Naive thymus-derived CD4-positive, alpha-beta T cell (primary cell): Measurements from ENCODE around the gene LDLRAD4. TPM values are rescaled to one million over a fixed set of nuclear protein-coding genes. Genes with fewer than 3 reads are reported as not detected.
A peak's percentile ranks its signal among the peaks of the same experiment; 100 is the strongest.

ENCODE experiments used
- ATAC-seq: fragments of 150-1000 bp; cut with Tn5 transposase; 2 replicates; pipeline ENCODE4 v1.10.0; 2021; ENCODE audit warnings: mild to moderate bottlenecking, moderate library complexity
- CTCF ChIA-PET: fragments of 350-600 bp; sonication (Branson Sonifier 250); formaldehyde crosslinking; loops from one replicate; lab custom pipeline; 2021; ENCODE audit warnings: antibody characterized with exemption; lab: Charles Lee
- POLR2A ChIA-PET: fragments of 350-600 bp; sonication (Branson Sonifier 250); formaldehyde crosslinking; loops from one replicate; lab custom pipeline; 2021; ENCODE audit warnings: antibody characterized with exemption, inconsistent platforms; lab: Charles Lee
- DNase-seq, 9 donors: peaks; one replicate each; pipeline versions ENCODE4 v3.0.0 to v3.0.0-alpha.2; 2020 to 2022; ENCODE audit warnings: mixed read lengths in 1 of 9
- H3K27ac ChIP-seq: one replicate; pipeline ENCODE4 v1.7.0; 2013; ENCODE audit warnings: mild to moderate bottlenecking, low read depth, low read length, moderate library complexity
- H3K27me3 ChIP-seq, 2 donors: one replicate each; pipeline ENCODE4 v1.7.0; 2013; ENCODE audit warnings: low read length in 2 of 2, mild to moderate bottlenecking in 2 of 2, moderate library complexity in 2 of 2; ENCODE audit not compliant: control insufficient read depth in 2 of 2, insufficient read depth in 2 of 2
- H3K36me3 ChIP-seq, 3 experiments: 1 replicate in 2 of 3; 2 replicates in 1 of 3; pipeline ENCODE4 v1.7.0; 2013; ENCODE audit warnings: low read length in 3 of 3, mild to moderate bottlenecking in 3 of 3, moderate library complexity in 1 of 3; ENCODE audit not compliant: insufficient read depth in 3 of 3, control insufficient read depth in 2 of 3
- H3K4me1 ChIP-seq, 2 donors: one replicate each; pipeline ENCODE4 v1.7.0; 2013; ENCODE audit warnings: low read length in 2 of 2, mild to moderate bottlenecking in 2 of 2, moderate library complexity in 1 of 2; ENCODE audit not compliant: control insufficient read depth in 2 of 2, insufficient read depth in 2 of 2
- H3K4me3 ChIP-seq: 2 replicates; pipeline ENCODE4 v1.7.0; 2013; ENCODE audit warnings: mild to moderate bottlenecking, low read length
- H3K9me3 ChIP-seq, 3 experiments: 1 replicate in 2 of 3; 2 replicates in 1 of 3; pipeline ENCODE4 v1.7.0; 2013; ENCODE audit warnings: low read length in 3 of 3; ENCODE audit not compliant: control insufficient read depth in 2 of 3
- H3K27ac Mint-ChIP-seq, 9 donors: one replicate each; pipeline ENCODE4 v1.8.0; 2020 to 2022; ENCODE audit warnings: mixed read lengths in 9 of 9, mild to moderate bottlenecking in 8 of 9, moderate library complexity in 5 of 9, inconsistent platforms in 2 of 9
- H3K27me3 Mint-ChIP-seq, 5 donors: one replicate each; pipeline ENCODE4 v1.8.0; 2021 to 2022; ENCODE audit warnings: mixed read lengths in 5 of 5, mild to moderate bottlenecking in 1 of 5
- H3K36me3 Mint-ChIP-seq, 5 donors: one replicate each; pipeline ENCODE4 v1.8.0; 2020 to 2022; ENCODE audit warnings: mixed read lengths in 5 of 5, mild to moderate bottlenecking in 3 of 5, inconsistent platforms in 1 of 5
- H3K4me1 Mint-ChIP-seq, 7 donors: one replicate each; pipeline ENCODE4 v1.8.0; 2020 to 2022; ENCODE audit warnings: mixed read lengths in 7 of 7, mild to moderate bottlenecking in 3 of 7, inconsistent platforms in 1 of 7
- H3K4me3 Mint-ChIP-seq, 10 donors: one replicate each; pipeline ENCODE4 v1.8.0; 2020 to 2022; ENCODE audit warnings: mild to moderate bottlenecking in 10 of 10, mixed read lengths in 10 of 10, moderate library complexity in 6 of 10, inconsistent platforms in 2 of 10
- H3K9me3 Mint-ChIP-seq, 11 donors: one replicate each; pipeline ENCODE4 v1.8.0; 2020 to 2022; ENCODE audit warnings: mixed read lengths in 11 of 11, mild to moderate bottlenecking in 4 of 11, inconsistent platforms in 1 of 11, moderate library complexity in 1 of 11
- intact Hi-C, 2 donors: fragments of 100-400 bp; cut with micrococcal nuclease; formaldehyde crosslinking; loops; one replicate each; pipeline ENCODE4 v1.15.1; 2023
- polyA plus RNA-seq, 2 donors: library from polyadenylated mRNA; unstranded; fragments of 300-500 nt; fragmentation: Illumina TruSeq; gene quantifications; one replicate each; pipeline ENCODE4 v1.2.3, GENCODE V29; 2021
- total RNA-seq, 6 experiments: library from RNA in 5 of 6; stranded (reverse) in 5 of 6; gene quantifications; 1 replicate in 5 of 6; 2 replicates in 1 of 6; pipeline ENCODE4 v1.2.3 and lab custom pipeline; 2021 to 2026

LDLRAD4 gene
- total and polyA plus RNA-seq, 7 experiments from 2014 or later, result 13.0 to 84.3 (median 53.7) TPM

DNA sequence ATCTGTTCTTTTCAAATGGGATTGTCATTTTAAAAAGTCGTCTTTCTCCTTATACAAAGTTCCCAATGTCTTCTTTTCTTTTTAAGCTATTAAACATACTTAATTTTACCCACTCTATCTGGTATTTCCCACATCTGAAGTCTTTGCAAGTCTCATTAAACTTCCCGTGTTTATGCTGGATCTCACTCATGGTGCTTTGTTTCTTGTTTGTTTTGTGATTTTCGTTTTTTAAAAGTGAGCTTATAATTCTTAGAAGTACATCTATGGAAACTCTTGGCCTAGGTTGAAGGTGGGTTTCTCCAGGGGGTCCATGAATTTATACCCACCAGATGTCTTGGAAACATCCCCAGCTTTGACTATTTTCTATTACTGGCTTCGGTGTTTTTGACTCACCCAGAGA lies 299.8 kb downstream of the LDLRAD4 start:
- ATAC-seq, result no peak
- Mint-ChIP-seq H3K4me3 (no peak overlapping the region), H3K27ac (no peak overlapping the region)

DNA sequence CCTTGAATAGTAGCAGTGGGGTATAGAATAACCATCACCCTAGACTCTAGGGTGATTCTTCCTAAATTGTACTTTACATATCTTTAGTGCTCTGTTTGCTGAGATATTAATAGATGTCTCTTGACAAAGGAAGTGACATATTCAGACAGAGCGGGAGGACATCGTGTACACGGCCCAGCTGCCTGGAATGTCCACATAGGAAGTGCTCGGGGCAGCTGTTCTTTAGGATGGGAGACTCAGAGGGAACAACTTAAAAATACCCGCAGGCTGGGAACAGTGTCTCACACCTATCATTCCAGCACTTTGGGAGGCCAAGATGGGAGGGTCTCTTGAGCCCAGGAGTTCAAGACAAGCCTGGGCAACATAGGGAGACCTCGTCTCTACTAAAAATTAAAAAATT lies 301.7 kb downstream of the LDLRAD4 start:
- Histone ChIP-seq H3K36me3 (peaks cover 0 to 12% (median 0%) of the 10 kb centered on the region in 3 experiments), H3K27ac (no peak overlapping the region), H3K4me3 (no peak overlapping the region), H3K27me3 (no peaks in the 10 kb centered on the region), H3K9me3 (no peaks in the 10 kb centered on the region), H3K4me1 (no peaks in the 10 kb centered on the region)
- Mint-ChIP-seq H3K27ac (peak overlapping the region in 6 of 9 donors; percentile 15 to 89 (median 48)), H3K36me3 (peaks cover 11 to 29% (median 26%) of the 10 kb centered on the region in 5 donors), H3K4me1 (peaks cover 4 to 53% (median 34%) of the 10 kb centered on the region in 7 donors), H3K9me3 (peaks cover 0 to 8% (median 3%) of the 10 kb centered on the region in 11 donors), H3K27me3 (no peaks in the 10 kb centered on the region), H3K4me3 (no peak overlapping the region)
- DNase-seq, result no peak
- ChIA-PET CTCF (no interaction called here), POLR2A (no interaction called here)
- intact Hi-C loops, result loop anchor here in 1 of 2 donors (2.0 kb wide), 1 partner anchor 18 kb away; no protein-coding TSS in a partner anchor
- ATAC-seq, result no peak

More for the DNA sequence above, 299.8 kb downstream of the LDLRAD4 start:
- ChIA-PET POLR2A (no interaction called here), CTCF (interaction anchor here (1.1 kb wide), 1 partner anchor 239 kb away, joined by 3 read pairs; no protein-coding TSS in a partner anchor)
- Histone ChIP-seq H3K4me3 (no peak overlapping the region), H3K9me3 (no peaks in the 10 kb centered on the region), H3K27ac (no peak overlapping the region), H3K27me3 (no peaks in the 10 kb centered on the region), H3K36me3 (peaks cover 0 to 12% (median 0%) of the 10 kb centered on the region in 3 experiments), H3K4me1 (no peaks in the 10 kb centered on the region)
- Mint-ChIP-seq H3K27me3 (no peaks in the 10 kb centered on the region), H3K4me1 (peaks cover 0 to 50% (median 20%) of the 10 kb centered on the region in 7 donors), H3K9me3 (peaks cover 0 to 8% (median 3%) of the 10 kb centered on the region in 11 donors), H3K36me3 (peaks cover 11 to 39% (median 29%) of the 10 kb centered on the region in 5 donors)
- intact Hi-C loops, result no loop called here
- no peak for DNase-seq

DNA sequence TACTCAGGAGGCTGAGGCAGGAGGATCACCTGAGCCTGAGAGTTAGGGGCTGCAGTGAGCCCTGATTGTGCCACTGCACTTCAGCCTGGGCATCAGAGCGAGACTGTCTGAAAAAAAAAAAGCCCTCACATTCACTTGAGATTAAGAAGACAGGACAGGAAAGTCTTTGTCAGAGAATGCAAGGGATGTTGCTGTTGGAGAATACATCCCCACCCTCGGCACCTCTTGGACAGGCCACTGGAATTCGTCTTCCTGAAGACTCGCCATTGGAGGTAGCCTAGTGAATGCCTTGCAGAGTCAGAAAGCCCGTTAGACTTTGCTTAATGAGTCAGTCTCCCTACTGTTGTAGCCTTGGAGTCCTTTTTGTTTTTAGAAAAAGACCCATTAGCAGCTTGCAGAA lies 302.2 kb downstream of the LDLRAD4 start:
- Mint-ChIP-seq H3K4me3 (no peak overlapping the region), H3K27me3 (no peaks in the 10 kb centered on the region), H3K9me3 (peaks cover 0 to 8% (median 3%) of the 10 kb centered on the region in 11 donors), H3K36me3 (peaks cover 11 to 27% (median 23%) of the 10 kb centered on the region in 5 donors), H3K27ac (peak overlapping the region in 1 of 9 donors; percentile 59), H3K4me1 (peaks cover 4 to 51% (median 34%) of the 10 kb centered on the region in 7 donors)
- no peak for DNase-seq
- Histone ChIP-seq H3K27me3 (no peaks in the 10 kb centered on the region), H3K9me3 (no peaks in the 10 kb centered on the region), H3K4me1 (no peaks in the 10 kb centered on the region), H3K27ac (no peak overlapping the region), H3K36me3 (peaks cover 0 to 15% (median 0%) of the 10 kb centered on the region in 3 experiments), H3K4me3 (no peak overlapping the region)
- intact Hi-C loops, result loop anchor here in 1 of 2 donors (2.0 kb wide), 1 partner anchor 18 kb away; no protein-coding TSS in a partner anchor
- POLR2A ChIA-PET, result no interaction called here
- CTCF ChIA-PET, result no interaction called here
- no peak for ATAC-seq

DNA sequence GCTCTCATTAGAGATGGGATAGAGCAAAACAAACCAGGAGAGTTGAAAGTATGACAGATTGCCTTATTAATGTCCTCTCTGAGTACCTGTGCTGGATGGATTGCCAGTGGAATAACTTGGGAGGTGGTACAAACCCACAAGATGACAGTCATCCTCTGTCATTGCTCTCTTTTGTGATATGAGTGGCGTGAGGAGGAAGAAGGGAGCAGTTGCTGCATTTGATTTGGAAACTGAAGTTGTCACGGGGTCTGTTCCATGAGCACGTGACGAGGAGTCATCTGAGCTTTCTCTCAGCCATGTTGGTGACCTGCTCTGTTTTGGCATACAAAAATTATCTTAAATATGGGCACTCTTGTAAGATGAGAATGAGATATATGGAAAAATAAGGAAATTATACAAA lies 302.9 kb downstream of the LDLRAD4 start:
- DNase-seq (no peak), ATAC-seq (no peak)
- H3K27me3 ChIP-seq, result no peaks in the 10 kb centered on the region
- intact Hi-C loops, result loop anchor here in 1 of 2 donors (2.0 kb wide), 1 partner anchor 17 kb away; no protein-coding TSS in a partner anchor
- no peak overlapping the region for H3K4me3 ChIP-seq
- H3K4me1 Mint-ChIP-seq, result peaks cover 4 to 51% (median 34%) of the 10 kb centered on the region in 7 donors
- H3K9me3 ChIP-seq, result no peaks in the 10 kb centered on the region
- CTCF ChIA-PET, result interaction anchor here (1.4 kb wide), 1 partner anchor 305 kb away, joined by 4 read pairs; no protein-coding TSS in a partner anchor
- H3K27ac Mint-ChIP-seq, result peak overlapping the region in 3 of 9 donors; percentile 18 to 65 (median 19)
- POLR2A ChIA-PET, result interaction anchor here (0.7 kb wide), 1 partner anchor 241 kb away, joined by 3 read pairs; no protein-coding TSS in a partner anchor
- peaks cover 11 to 23% (median 21%) of the 10 kb centered on the region in 5 donors for H3K36me3 Mint-ChIP-seq
- H3K27me3 Mint-ChIP-seq, result no peaks in the 10 kb centered on the region
- H3K4me3 Mint-ChIP-seq, result no peak overlapping the region
- peaks cover 0 to 8% (median 3%) of the 10 kb centered on the region in 11 donors for H3K9me3 Mint-ChIP-seq
- no peak overlapping the region for H3K27ac ChIP-seq
- no peaks in the 10 kb centered on the region for H3K4me1 ChIP-seq
- peaks cover 0 to 12% (median 0%) of the 10 kb centered on the region in 3 experiments for H3K36me3 ChIP-seq

DNA sequence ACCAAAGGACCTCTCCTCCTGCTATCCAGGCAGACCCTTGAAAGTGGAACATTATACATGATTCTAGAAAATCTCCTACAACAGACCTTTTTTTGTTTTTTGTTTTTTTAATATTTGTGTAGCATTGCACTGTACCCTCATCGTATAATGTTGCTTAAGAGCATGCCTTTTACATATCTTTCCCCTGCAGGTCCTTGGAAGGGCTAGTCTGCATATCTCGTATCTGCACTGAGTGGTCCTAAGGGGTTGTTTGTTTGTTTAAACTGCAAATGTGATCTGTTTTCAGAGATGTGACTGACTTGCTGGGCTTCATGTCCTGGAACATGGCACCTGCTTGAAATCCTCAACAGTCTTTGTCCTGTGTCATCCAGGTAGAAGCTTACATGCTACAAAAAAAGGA lies 303.7 kb downstream of the LDLRAD4 start:
- H3K9me3 Mint-ChIP-seq, result peaks cover 0 to 8% (median 2%) of the 10 kb centered on the region in 11 donors
- ATAC-seq (no peak), DNase-seq (no peak)
- POLR2A ChIA-PET, result interaction anchor here (0.6 to 0.7 kb wide), 3 partner anchors 16 to 242 kb away, joined by 3 read pairs; no protein-coding TSS in a partner anchor
- Histone ChIP-seq H3K4me1 (no peaks in the 10 kb centered on the region), H3K4me3 (no peak overlapping the region), H3K27ac (no peak overlapping the region), H3K27me3 (no peaks in the 10 kb centered on the region), H3K36me3 (peaks cover 0 to 10% (median 0%) of the 10 kb centered on the region in 3 experiments), H3K9me3 (no peaks in the 10 kb centered on the region)
- no peaks in the 10 kb centered on the region for H3K27me3 Mint-ChIP-seq
- peaks cover 4 to 53% (median 32%) of the 10 kb centered on the region in 7 donors for H3K4me1 Mint-ChIP-seq
- H3K27ac Mint-ChIP-seq, result peak overlapping the region in 1 of 9 donors; percentile 72
- CTCF ChIA-PET, result interaction anchor here (1.4 kb wide), 1 partner anchor 306 kb away, joined by 4 read pairs; no protein-coding TSS in a partner anchor
- peaks cover 10 to 18% (median 17%) of the 10 kb centered on the region in 5 donors for H3K36me3 Mint-ChIP-seq
- H3K4me3 Mint-ChIP-seq, result no peak overlapping the region
- intact Hi-C loops, result no loop called here

DNA sequence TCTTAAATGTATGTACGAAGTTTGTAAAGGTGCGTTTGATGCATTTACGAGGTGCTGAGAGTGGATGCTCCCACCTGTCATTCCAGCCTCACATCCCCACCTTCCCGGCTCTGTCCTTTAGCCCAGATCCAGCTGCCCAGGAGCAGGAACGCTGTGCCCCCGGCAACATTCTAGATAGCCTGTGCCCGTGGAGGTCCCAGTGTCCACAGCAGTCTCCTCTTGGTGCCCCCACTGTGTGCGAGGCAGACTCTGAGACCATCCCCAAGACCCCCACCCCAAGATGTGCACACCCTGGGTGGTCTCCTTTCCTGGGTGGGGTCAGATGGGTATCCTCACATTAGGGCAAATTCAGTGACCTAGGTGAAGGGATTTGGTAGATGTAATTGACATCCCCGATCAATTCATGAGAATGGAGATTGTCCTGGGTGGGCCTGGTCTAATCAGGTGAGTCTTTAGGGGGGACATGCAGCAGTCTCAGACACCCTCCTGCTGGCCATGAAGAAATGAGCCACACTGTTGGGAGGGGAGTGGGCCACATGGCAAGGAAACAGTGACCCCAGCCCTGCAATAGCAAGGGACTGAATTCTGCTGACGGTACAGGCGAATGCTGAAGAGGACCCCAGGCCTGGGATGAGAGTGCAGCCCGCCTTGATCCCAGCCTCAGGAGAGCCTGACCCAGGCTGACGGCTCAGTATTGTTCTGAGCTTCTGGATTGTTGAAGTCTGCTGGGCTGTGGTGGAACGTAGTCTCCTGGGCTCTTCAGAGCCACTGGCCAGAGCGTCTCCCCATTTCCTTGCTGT lies 304.5 kb downstream of the LDLRAD4 start:
- H3K27ac Mint-ChIP-seq, result peak overlapping the region in 1 of 9 donors; percentile 41
- Histone ChIP-seq H3K27ac (no peak overlapping the region), H3K36me3 (peaks cover 0 to 7% (median 0%) of the 10 kb centered on the region in 3 experiments), H3K9me3 (no peaks in the 10 kb centered on the region), H3K4me3 (no peak overlapping the region), H3K4me1 (no peaks in the 10 kb centered on the region), H3K27me3 (no peaks in the 10 kb centered on the region)
- ATAC-seq (no peak), DNase-seq (no peak)
- intact Hi-C loops, result loop anchor here in 1 of 2 donors (1.0 kb wide), 1 partner anchor 307 kb away; no protein-coding TSS in a partner anchor
- POLR2A ChIA-PET, result interaction anchor here (0.6 kb wide), 1 partner anchor 15 kb away, joined by 3 read pairs; no protein-coding TSS in a partner anchor
- CTCF ChIA-PET, result no interaction called here
- peaks cover 0 to 6% (median 0%) of the 10 kb centered on the region in 11 donors for H3K9me3 Mint-ChIP-seq
- H3K4me1 Mint-ChIP-seq, result peaks cover 4 to 49% (median 30%) of the 10 kb centered on the region in 7 donors
- H3K36me3 Mint-ChIP-seq, result peaks cover 6 to 12% (median 10%) of the 10 kb centered on the region in 5 donors
- H3K4me3 Mint-ChIP-seq, result no peak overlapping the region
- H3K27me3 Mint-ChIP-seq, result no peaks in the 10 kb centered on the region
